Measurements from ENCODE around the gene XYLT1. TPM values are rescaled to one million over a fixed set of nuclear protein-coding genes. Genes with fewer than 3 reads are reported as not detected.

Gene XYLT1
- total and polyA plus RNA-seq, 12 donors, result 0.29 to 4.0 (median 1.6) TPM

GRCh38 chr16:17373533-17373932 is 97.2 kb downstream of the XYLT1 start:
- Histone ChIP-seq H3K9me3 (no peaks in the 10 kb centered on the region), H3K27me3 (no peaks in the 10 kb centered on the region), H3K4me1 (peaks cover 12 to 61% (median 37%) of the 10 kb centered on the region in 9 donors), H3K36me3 (no peaks in the 10 kb centered on the region), H3K4me3 (no peak overlapping the region), H3K27ac (no peak overlapping the region)
- ATAC-seq, result no peak
- WGBS, 2 donors, result 95 to 98% methylated on average over 3 of the region's 3 CpGs
- intact Hi-C loops (cut with DNase I), result no loop called here
- no peak for DNase-seq
- no peak for TF ChIP-seq CTCF (IDR thresholded peaks at IDR 0.05)

- intact Hi-C loops (cut with DNase I), result no loop called here
- DNase-seq, result no peak
These were observed 98.4 kb downstream of the XYLT1 start for GRCh38 chr16:17372386-17372785.

GRCh38 chr16:17371299-17371698 is 99.5 kb downstream of the XYLT1 start:
- intact Hi-C loops (cut with DNase I), result no loop called here
- TF ChIP-seq CTCF (IDR thresholded peaks at IDR 0.05), result no peak
- ATAC-seq (no peak), DNase-seq (no peak)
- Histone ChIP-seq H3K9me3 (no peaks in the 10 kb centered on the region), H3K4me1 (peaks cover 3 to 68% (median 26%) of the 10 kb centered on the region in 9 donors), H3K36me3 (no peaks in the 10 kb centered on the region), H3K27ac (peak overlapping the region in 1 of 10 donors; percentile 92), H3K4me3 (no peak overlapping the region), H3K27me3 (no peaks in the 10 kb centered on the region)
- 93 to 94% methylated on average over 2 of the region's 2 CpGs for WGBS, 2 donors

More at GRCh38 chr16:17372386-17372785, 98.4 kb downstream of the XYLT1 start:
- H3K27me3 ChIP-seq, result no peaks in the 10 kb centered on the region
- H3K27ac ChIP-seq, result no peak overlapping the region
- no peak for TF ChIP-seq CTCF (IDR thresholded peaks at IDR 0.05)
- no peak for ATAC-seq
- H3K4me3 ChIP-seq, result no peak overlapping the region
- H3K4me1 ChIP-seq, result peaks cover 7 to 61% (median 33%) of the 10 kb centered on the region in 9 donors
- no peaks in the 10 kb centered on the region for H3K9me3 ChIP-seq
- 87 to 88% methylated on average over 5 of the region's 5 CpGs for WGBS, 2 donors
- H3K36me3 ChIP-seq, result no peaks in the 10 kb centered on the region

DNA sequence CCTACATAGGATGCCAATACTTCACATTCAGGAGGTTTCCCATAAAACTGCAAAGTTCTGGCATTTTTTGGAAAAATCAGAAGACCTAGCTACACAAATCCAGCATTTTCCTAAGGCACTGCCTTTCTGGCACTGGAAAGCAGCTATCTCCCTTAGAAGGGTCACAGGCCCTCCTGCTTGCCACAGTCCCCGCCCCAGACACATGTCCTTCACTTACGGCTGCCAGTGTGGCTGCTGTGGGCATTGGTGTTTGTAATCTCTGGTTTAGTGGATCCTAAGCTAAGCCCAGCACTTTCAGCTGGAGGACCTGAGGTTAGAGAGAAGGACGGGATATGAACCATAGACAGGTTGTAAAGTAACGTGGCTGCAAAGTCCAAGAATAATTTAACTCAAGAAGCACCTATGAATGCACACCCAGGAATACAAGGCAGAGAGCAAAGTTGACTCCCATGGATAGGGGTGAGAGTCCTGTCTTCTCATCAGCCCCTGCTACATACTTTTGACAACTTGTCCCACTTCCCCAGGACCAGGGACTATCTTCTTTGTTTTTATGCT is 100.0 kb downstream of the XYLT1 start:
- Histone ChIP-seq H3K36me3 (no peaks in the 10 kb centered on the region), H3K27ac (peak overlapping the region in 3 of 10 donors; percentile 3 to 92 (median 20)), H3K27me3 (no peaks in the 10 kb centered on the region), H3K9me3 (no peaks in the 10 kb centered on the region), H3K4me1 (peaks cover 3 to 70% (median 22%) of the 10 kb centered on the region in 9 donors), H3K4me3 (no peak overlapping the region)
- no peak for TF ChIP-seq CTCF (IDR thresholded peaks at IDR 0.05)
- intact Hi-C loops (cut with DNase I), result no loop called here
- no peak for DNase-seq
- WGBS, 2 donors, result 44 to 62% methylated on average over 4 of the region's 4 CpGs
- peak in 1 of 8 donors; percentile 29 for ATAC-seq

Data from heart right ventricle (tissue), 16 donors.